MG63 (cell line): ENCODE measurements around the gene PDS5B. TPM values are rescaled to one million over a fixed set of nuclear protein-coding genes. Genes with fewer than 3 reads are reported as not detected.

ENCODE experiments used
- DNase-seq: peaks from one replicate; pipeline ENCODE4 v3.0.0-alpha.2; 2020
- H3K27me3 ChIP-seq: fragments of 250-450 bp; sonication (Bioruptor Pico); 2 replicates; pipeline ENCODE4 v1.5.1; 2020; ENCODE audit warnings: mild to moderate bottlenecking, moderate library complexity
- H3K36me3 ChIP-seq: fragments of 250-450 bp; sonication (Bioruptor Pico); 2 replicates; pipeline ENCODE4 v1.5.1; 2020; ENCODE audit warnings: mild to moderate bottlenecking, moderate library complexity
- H3K4me3 ChIP-seq: fragments of 250-450 bp; sonication (Bioruptor Pico); 2 replicates; pipeline ENCODE4 v1.5.1; 2020; ENCODE audit warnings: mild to moderate bottlenecking, moderate library complexity
- H3K9me3 ChIP-seq: fragments of 250-450 bp; sonication (Bioruptor Pico); 2 replicates; pipeline ENCODE4 v1.5.1; 2020; ENCODE audit warnings: mild to moderate bottlenecking, moderate library complexity
- total RNA-seq: library from RNA; depleted of rRNA; stranded (reverse); fragments of >200 nt; shearing (Covaris generic); gene quantifications from 2 replicates; pipeline ENCODE4 v1.2.3, GENCODE V29; 2014; ENCODE audit warnings: low replicate concordance

PDS5B gene
- total RNA-seq, 1 experiment from 2014 or later: 9.4 TPM

GRCh38 chr13:32585550-32586079 lies 637 bp upstream of the PDS5B start:
- no peak for DNase-seq

GRCh38 chr13:32587011-32587810 lies 959 bp downstream of the PDS5B start:
- H3K36me3 ChIP-seq: no peaks in the 10 kb centered on the region
- no peaks in the 10 kb centered on the region for H3K9me3 ChIP-seq
- DNase-seq: peak; percentile 71
- H3K4me3 ChIP-seq: peak overlapping the region; percentile 79
- H3K27me3 ChIP-seq: no peaks in the 10 kb centered on the region

More at GRCh38 chr13:32585550-32586079, 637 bp upstream of the PDS5B start:
- H3K4me3 ChIP-seq: peak overlapping the region; percentile 79
- no peaks in the 10 kb centered on the region for H3K27me3 ChIP-seq
- no peaks in the 10 kb centered on the region for H3K36me3 ChIP-seq
- no peaks in the 10 kb centered on the region for H3K9me3 ChIP-seq

GRCh38 chr13:32587811-32588170 lies 1.5 kb downstream of the PDS5B start:
- no peak for DNase-seq

DNA sequence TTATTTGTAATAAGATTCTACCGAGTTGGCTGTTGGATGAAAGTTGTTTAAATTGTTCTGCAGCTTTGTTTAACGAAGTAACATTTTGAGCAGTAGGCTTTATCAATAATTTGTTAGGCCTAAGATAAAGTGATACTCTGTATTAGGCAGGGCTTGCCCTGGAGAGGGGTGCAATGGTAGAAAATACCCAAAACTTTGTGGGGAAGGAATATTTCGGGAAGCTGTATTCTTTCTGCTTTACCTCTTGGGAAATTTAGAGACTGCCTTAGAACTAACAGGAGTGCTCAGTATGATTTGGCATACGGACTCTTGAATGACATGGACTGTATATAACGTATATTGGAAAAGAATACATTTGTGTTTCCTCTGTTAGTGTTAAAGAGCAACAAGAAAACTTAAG lies 2.5 kb downstream of the PDS5B start:
- DNase-seq: no peak
- H3K27me3 ChIP-seq: no peaks in the 10 kb centered on the region

More at GRCh38 chr13:32587811-32588170, 1.5 kb downstream of the PDS5B start:
- Histone ChIP-seq H3K27me3 (no peaks in the 10 kb centered on the region), H3K36me3 (no peaks in the 10 kb centered on the region), H3K9me3 (no peaks in the 10 kb centered on the region), H3K4me3 (peak overlapping the region; percentile 79)

GRCh38 chr13:32589471-32589870 lies 3.2 kb downstream of the PDS5B start:
- Histone ChIP-seq H3K27me3 (no peaks in the 10 kb centered on the region), H3K4me3 (peak overlapping the region; percentile 79), H3K36me3 (no peaks in the 10 kb centered on the region), H3K9me3 (no peaks in the 10 kb centered on the region)
- DNase-seq: no peak

More for the DNA sequence above, 2.5 kb downstream of the PDS5B start:
- H3K9me3 ChIP-seq: no peaks in the 10 kb centered on the region
- no peaks in the 10 kb centered on the region for H3K36me3 ChIP-seq
- peak overlapping the region; percentile 79 for H3K4me3 ChIP-seq

DNA sequence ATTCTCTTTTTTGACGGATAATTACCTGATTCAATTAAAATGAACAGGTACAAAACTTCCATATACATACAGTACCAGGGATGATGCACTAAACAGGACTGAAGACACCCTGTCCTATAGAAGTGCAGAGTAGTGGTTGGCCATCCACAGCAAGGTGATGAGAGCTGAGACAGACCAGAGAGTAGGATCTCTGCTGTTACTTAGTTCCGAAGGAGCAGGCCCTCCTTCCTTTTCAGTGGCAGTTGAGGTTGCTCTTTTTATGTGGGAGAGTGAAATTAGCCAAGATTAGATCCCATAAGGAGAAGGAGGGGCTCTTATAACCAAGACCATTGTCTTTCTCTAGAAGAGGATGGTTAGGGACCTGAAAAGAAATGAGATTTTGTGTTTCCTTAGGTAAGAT lies 4.0 kb downstream of the PDS5B start:
- DNase-seq: no peak
- Histone ChIP-seq H3K36me3 (no peaks in the 10 kb centered on the region), H3K27me3 (no peaks in the 10 kb centered on the region), H3K9me3 (no peaks in the 10 kb centered on the region), H3K4me3 (peak overlapping the region; percentile 79; the same call in 1 of the 2 replicates)

- DNase-seq: no peak
- 0 out of 2 replicates have a peak, but pooled peaks cover 2% of the 10 kb centered on the region for H3K9me3 ChIP-seq
- H3K27me3 ChIP-seq: no peaks in the 10 kb centered on the region
Observed at GRCh38 chr13:32592082-32592481, 5.8 kb downstream of the PDS5B start.

DNA sequence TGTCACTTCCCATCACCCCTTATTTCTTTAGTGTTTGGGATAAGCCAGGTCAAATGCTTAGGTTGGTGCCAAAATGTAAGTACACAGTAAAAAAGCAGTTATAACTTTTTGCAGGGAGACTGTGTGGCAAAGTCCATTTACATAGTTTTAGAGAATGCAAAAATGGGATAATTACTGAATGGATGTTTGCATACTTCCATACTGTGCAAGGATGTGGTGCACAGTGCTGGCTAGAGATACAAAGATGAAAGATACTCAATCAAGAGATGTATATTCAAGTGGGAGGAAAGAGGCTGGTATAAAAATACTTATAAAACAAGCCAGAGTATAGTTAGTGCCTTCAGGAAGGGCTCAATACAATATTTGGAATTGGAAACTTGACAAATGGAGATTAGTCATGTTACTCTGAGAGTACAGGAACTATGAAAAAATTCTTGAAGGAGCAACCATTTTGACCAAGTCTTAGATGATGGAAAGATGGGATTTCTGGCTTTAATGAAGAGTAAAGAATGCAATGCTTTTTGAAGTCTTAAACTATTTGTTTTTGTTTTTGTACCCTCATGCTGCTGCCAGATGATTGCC lies 8.0 kb downstream of the PDS5B start:
- Histone ChIP-seq H3K4me3 (no peak overlapping the region), H3K9me3 (peaks cover 10% of the 10 kb centered on the region), H3K27me3 (no peaks in the 10 kb centered on the region), H3K36me3 (peaks cover 4% of the 10 kb centered on the region; the same call in 1 of the 2 replicates)
- no peak for DNase-seq

More at GRCh38 chr13:32592082-32592481, 5.8 kb downstream of the PDS5B start:
- peaks cover 4% of the 10 kb centered on the region; the same call in 1 of the 2 replicates for H3K36me3 ChIP-seq
- H3K4me3 ChIP-seq: no peak overlapping the region

DNA sequence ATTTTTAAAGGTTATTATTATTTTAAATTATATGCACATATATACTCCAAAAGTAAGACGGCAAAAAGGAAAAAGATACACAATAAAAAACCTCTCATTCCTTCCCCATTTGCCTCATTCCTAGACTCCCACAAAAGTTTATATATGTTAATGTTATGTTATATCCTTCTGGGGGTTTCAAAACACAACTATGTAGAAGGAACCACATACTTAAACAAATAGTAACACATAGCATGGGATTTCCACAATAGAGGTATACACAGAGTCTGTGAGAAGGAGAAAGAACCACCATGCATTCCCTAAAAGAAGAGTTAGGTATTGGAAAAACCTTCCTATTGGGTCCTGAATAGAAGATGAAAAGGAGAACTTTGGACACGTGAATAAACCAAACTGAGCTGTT lies 9.1 kb downstream of the PDS5B start:
- no peak for DNase-seq
- peaks cover 14% of the 10 kb centered on the region for H3K9me3 ChIP-seq
- H3K27me3 ChIP-seq: no peaks in the 10 kb centered on the region
- peaks cover 8% of the 10 kb centered on the region for H3K36me3 ChIP-seq
- H3K4me3 ChIP-seq: no peak overlapping the region

DNA sequence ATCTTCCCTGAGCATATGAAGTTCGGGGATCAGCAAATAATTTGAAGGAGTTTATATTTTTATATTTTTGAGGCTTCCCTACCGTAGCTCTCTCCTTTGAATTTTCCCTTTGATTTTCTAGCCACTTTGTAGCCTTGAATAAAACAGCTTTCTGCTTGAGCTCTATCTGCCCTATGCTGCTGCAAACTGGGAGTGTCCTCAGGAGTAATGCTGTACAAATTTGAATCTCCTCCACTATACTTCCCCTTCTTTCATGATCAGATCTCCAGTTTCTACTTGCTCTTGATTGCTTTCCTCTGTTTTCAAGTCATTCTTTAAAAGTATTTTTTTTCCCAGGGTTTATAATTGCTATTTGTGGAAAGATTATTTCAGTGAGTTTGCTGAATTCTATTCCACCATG lies 14.6 kb downstream of the PDS5B start:
- Histone ChIP-seq H3K4me3 (no peak overlapping the region), H3K9me3 (peaks cover 29% of the 10 kb centered on the region), H3K36me3 (peaks cover 11% of the 10 kb centered on the region), H3K27me3 (no peaks in the 10 kb centered on the region)
- DNase-seq: no peak

GRCh38 chr13:32609428-32609827 lies 23.2 kb downstream of the PDS5B start:
- H3K9me3 ChIP-seq: peaks cover 20% of the 10 kb centered on the region
- no peaks in the 10 kb centered on the region for H3K27me3 ChIP-seq
- peaks cover 13% of the 10 kb centered on the region for H3K36me3 ChIP-seq
- no peak overlapping the region for H3K4me3 ChIP-seq
- no peak for DNase-seq

DNA sequence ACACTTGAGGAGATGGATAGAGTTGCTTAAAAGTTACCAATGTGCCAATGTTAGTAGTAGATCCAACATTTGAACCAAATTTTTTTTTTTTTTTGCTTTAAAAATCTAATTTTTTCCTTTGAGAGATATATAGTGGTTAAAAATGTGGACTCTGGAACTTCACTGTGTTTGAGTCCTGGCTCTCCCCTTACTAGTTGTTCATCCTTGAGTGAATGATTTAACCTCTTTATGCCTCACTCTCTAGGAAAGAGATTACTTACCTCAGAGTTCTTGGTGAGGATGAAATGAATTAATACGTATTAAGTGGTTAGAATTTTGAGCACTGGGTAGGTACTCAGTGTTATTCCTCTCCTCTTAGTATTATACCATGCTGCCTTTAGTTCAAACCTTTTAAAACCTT lies 24.3 kb downstream of the PDS5B start:
- Histone ChIP-seq H3K4me3 (no peak overlapping the region), H3K27me3 (no peaks in the 10 kb centered on the region), H3K36me3 (peaks cover 13% of the 10 kb centered on the region), H3K9me3 (peaks cover 15% of the 10 kb centered on the region)
- no peak for DNase-seq

GRCh38 chr13:32610977-32611376 lies 24.7 kb downstream of the PDS5B start:
- no peak for DNase-seq
- Histone ChIP-seq H3K9me3 (peaks cover 15% of the 10 kb centered on the region), H3K4me3 (no peak overlapping the region), H3K36me3 (peaks cover 13% of the 10 kb centered on the region), H3K27me3 (no peaks in the 10 kb centered on the region)

DNA sequence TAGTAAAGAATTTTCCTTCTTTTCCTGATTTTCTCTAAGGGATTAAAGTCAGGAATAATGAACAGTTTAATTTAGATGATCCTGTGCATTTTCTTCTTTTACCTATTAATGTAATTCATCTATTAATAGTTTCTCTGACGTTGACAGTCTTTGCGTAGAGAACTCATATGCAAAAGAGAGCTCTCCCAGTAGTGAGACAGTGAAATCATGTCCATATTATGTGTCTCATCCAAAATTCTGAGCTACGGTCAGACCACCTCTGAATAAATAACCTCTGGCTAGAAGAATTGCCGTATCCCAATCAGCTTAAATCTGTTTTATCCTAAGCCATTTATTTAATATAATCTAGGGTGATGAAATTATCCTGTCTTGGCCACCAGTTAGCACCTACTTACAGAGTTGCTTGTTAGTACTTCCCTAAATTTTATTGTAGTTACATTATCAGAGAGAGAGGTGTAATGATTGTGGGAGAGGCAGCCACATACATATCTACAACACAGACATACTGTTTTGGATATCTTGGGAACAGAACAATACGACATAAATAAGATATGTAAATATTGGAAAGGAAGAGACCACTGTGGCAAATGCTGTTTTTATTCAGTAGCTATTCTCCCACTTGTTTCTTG lies 30.7 kb downstream of the PDS5B start:
- H3K4me3 ChIP-seq: no peak overlapping the region
- H3K36me3 ChIP-seq: peaks cover 9% of the 10 kb centered on the region; the same call in 1 of the 2 replicates
- H3K27me3 ChIP-seq: no peaks in the 10 kb centered on the region
- peaks cover 19% of the 10 kb centered on the region for H3K9me3 ChIP-seq
- DNase-seq: no peak

GRCh38 chr13:32622827-32623226 lies 36.6 kb downstream of the PDS5B start:
- no peak overlapping the region for H3K4me3 ChIP-seq
- no peak for DNase-seq
- peaks cover 23% of the 10 kb centered on the region for H3K9me3 ChIP-seq
- no peaks in the 10 kb centered on the region for H3K27me3 ChIP-seq
- H3K36me3 ChIP-seq: peaks cover under 1% of the 10 kb centered on the region; the same call in 1 of the 2 replicates

DNA sequence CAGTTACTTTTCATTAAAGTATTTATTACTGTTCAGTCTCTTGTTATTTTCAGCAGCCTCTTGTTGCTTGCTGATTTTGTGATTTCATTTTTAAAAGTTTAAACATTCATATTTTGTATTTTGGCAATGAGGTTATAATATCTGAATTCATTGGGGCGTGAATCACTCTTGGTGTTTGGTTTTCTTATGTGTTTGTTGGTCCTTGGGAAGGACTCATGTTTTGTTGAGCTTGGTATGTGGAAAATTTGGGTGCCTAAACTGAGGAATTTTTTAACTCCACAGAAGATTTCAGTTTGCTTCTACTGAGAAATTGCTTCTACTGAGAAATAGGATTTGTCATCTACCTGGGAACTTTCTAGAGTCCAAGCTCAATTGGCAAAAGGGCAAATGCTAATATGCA lies 38.2 kb downstream of the PDS5B start:
- peaks cover 21% of the 10 kb centered on the region for H3K9me3 ChIP-seq
- DNase-seq: no peak
- H3K4me3 ChIP-seq: no peak overlapping the region
- H3K36me3 ChIP-seq: no peaks in the 10 kb centered on the region; the same call in 1 of the 2 replicates
- H3K27me3 ChIP-seq: no peaks in the 10 kb centered on the region

GRCh38 chr13:32627793-32628192 lies 41.5 kb downstream of the PDS5B start:
- Histone ChIP-seq H3K27me3 (no peaks in the 10 kb centered on the region), H3K36me3 (no peaks in the 10 kb centered on the region), H3K4me3 (no peak overlapping the region), H3K9me3 (peaks cover 10% of the 10 kb centered on the region)
- DNase-seq: no peak
